Right forelimb (tissue), 1 donor: ENCODE data around the gene CASTOR1.

Source experiments
- DNase-seq: peaks from one replicate; pipeline ENCODE4 v3.0.0-alpha.2; 2018

The CASTOR1 gene

DNA sequence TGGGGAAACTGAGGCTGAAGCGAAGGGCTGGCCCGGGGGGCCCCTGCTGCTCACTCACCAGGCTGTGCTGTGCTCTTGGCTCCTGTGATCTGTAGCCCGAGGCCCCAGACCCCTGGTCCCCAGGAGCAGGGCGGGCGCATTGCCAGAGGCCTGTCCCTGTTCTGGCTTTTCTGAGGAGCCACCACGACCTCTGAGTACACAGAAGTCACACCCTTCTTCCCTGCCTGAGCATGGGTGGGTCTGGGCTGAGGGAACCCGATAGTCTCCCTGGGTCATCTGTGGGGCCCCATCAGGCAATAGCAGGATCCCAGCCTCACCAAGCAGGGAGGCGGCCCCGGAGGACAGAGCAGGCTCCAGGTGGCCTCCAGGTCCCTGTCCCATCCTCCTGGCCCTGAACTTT is 5.1 kb downstream of the CASTOR1 start:
- no peak for DNase-seq

DNA sequence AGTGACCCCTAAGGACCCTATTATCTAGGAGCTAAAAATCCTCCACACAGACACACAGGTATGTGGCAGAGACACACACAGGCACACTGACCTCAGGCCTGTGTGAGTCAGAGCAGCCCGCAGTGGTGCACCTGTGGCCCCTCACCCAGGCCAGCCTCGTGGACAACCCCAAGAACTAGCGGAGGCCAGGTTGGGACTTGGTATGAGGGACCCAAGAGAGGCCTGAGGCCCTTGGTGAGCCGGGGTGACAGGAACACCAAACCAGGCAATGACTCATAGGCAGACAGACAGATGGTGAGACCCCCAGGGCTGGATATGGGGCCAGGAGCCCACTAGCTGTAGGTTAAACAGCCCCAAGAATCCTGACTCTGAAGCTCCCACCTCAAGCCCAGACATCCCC is 6.0 kb downstream of the CASTOR1 start:
- no peak for DNase-seq

- DNase-seq, result no peak
Observed at GRCh38 chr22:30282616-30283046, 6.7 kb downstream of the CASTOR1 start.

GRCh38 chr22:30280505-30280904 is 8.8 kb downstream of the CASTOR1 start:
- no peak for DNase-seq

DNA sequence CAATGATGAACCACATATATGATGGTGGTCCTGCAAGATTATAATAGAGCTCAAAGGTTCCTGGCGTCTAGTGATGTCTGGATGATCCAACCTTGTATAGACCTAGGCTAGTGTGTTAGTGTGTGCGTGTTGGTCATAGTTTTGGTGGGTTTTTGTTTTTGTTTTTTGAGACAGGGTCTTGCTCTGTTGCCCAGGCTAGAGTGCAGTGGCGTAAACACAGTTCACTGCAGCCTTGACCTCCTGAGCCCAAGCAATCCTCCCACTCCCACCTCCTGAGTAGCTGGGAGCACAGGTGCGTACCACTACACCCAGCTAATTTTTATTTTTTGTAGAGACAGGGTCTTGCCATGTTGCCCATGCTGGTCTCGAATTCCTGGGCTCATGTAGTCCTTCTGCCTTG is 9.4 kb downstream of the CASTOR1 start:
- no peak for DNase-seq

DNA sequence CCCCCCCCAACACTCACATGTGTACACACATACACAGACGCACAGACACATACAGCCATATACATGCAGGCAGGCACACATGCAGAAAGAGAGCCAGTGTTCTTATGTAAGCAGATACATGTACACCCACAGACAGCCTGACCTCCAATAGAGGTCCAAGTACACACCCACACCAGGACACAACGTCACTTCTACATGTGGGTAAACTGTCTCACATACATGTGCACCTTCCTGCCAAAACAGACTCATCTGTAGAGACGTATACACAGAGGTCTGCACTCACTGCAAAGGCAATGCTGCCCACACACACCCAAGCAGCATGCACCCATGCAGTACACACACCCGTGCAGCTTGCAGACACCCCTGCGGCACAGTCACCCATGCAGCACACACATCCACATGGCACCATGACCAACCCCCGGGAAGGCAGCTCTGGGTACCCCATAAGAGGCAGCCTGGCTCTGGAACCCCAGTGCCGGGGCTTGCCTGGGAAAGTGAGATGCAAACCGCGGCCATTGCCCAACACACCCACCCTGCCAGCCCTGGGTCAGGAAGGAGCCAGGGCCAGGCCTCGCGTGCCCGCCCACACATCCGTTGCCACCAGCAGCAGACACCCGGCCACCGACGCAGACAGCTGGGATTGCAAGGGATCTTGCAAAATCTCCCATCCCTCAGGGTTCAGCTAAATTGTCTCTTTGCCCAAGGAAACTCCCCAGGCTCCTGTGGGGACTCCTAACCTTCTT is 10.1 kb downstream of the CASTOR1 start:
- DNase-seq, result no peak

DNA sequence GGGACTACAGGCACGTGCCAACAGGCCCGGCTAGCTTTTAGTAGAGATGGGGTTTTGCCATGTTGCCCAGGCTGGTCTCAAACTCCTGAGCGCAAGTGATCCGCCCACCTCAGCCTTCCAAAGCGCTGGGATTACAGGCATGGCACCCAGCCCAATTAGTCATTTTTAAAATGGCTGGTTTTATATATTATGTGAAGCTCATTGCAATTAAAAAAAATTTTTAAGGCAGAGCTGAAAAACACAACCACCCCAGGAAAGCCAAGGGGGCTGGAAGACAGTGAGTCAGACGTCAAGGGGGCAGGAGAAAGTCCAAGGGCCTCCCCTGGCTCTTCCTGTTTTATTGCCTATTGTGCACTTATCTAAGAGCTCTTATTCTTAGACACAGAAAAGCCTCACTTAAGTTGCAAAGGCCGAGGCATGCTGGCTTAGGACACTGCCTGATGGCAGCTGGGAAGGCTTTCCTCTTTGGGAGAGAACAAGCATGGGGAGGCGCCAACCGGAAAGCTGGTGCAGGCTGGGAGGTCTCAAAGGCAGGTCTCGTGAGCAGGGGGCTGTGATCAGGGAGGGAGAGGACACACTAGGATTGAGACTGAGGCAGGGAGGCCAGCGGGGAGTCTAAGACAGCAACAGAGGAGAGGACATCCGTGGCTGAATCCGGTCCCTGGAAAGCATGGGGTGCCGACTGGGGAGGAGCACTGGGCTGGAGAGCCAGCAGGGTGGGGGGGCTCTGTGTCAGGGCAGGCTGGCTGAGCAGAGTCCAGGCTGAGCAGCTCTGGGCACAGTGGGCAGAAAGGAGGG is 11.6 kb downstream of the CASTOR1 start:
- no peak for DNase-seq

- DNase-seq, result no peak
Observed at GRCh38 chr22:30276039-30276438, 13.3 kb downstream of the CASTOR1 start.

- DNase-seq, result no peak
Observed at GRCh38 chr22:30275625-30276024, 13.7 kb downstream of the CASTOR1 start.

GRCh38 chr22:30274437-30274812 is 14.9 kb downstream of the CASTOR1 start:
- DNase-seq, result no peak

DNA sequence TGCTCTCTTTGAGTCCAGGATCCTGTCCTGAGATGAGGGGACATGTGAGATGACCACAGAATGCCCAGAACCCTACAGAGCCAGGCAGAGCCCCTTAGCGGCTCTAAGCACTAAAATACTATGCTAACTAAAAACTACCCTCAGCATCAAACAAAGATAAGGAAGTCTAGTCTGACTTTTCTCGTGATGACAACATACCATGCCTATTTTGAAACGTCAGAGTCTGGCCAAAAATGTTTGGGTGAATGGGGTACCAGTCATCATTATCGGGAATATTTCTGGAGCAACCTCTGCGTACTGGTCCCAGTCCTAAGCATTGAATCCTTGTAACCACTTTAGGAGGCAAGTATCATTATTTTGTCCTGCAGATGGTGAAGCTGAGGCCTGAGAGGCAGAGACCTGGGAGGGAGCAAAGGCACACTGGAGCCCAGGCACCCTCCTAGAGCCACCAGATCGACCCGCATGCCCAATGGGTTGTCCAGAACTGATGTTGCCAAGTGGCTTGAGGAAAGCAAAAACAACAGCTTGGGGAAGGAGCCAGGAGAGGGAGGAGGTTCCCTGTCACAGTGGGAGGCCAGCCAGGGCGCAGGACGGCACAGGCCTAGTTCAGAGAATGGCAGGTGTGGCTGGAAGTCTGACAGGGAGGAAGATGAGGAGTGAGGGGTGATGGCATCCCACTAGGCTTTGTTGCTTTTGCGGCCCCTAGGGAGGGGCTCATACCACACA is 15.4 kb downstream of the CASTOR1 start:
- no peak for DNase-seq

- DNase-seq, result no peak
Observed at GRCh38 chr22:30272781-30273601, 16.3 kb downstream of the CASTOR1 start.

GRCh38 chr22:30270832-30271231 is 18.5 kb downstream of the CASTOR1 start:
- no peak for DNase-seq

GRCh38 chr22:30268331-30268730 is 21.0 kb downstream of the CASTOR1 start:
- DNase-seq, result no peak

DNA sequence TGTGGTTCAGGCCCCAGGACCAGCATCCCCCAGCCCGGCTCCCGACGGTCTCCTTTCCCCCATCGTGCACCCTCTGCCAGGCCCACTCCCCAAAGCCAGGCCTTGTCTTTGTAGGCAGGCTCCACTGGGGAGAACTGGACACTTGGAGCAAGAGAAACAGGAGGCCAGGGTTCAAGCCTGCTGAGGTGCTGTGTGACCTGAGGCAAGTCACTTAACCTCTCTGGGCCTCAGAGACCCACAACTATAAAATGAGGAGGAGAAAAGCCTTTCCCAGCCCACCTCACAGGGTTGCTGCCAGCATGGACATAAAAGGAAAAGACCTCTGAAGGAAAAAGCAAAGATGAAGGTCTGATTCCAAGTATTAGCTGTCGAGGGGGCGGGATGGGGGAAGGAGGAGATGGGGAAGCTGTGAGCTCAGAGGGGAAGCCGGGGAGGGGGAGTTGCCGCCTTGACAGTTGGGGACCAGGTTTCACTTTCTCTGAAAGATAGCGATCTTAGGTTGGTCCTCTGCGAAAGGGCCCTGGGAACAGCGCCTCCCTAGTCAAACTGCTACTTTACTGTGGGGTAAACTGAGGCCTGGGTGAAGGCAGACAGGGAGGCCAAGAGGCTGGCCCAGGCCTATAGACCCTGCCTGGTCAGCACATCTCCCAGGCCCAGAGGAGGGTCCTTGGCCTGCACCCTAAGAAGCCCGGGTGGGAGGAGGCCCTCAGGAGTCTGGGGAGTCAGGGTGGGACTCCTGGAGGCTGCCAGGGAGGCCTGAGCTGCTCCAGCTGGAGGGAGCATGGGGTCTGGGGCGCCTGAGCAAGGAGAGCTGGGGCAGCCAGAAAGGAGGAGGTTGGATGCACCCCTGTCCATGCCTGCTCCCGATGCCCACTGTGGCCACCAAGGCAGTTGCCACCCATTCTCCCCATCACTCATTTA is 21.7 kb downstream of the CASTOR1 start:
- no peak for DNase-seq

- no peak for DNase-seq
Observed at GRCh38 chr22:30266445-30267381, 22.6 kb downstream of the CASTOR1 start, which contains the start of gene OSM. OSM (minus strand) TSS chr22:30266851; CDS start chr22:30266799, 52 bp downstream.

DNA sequence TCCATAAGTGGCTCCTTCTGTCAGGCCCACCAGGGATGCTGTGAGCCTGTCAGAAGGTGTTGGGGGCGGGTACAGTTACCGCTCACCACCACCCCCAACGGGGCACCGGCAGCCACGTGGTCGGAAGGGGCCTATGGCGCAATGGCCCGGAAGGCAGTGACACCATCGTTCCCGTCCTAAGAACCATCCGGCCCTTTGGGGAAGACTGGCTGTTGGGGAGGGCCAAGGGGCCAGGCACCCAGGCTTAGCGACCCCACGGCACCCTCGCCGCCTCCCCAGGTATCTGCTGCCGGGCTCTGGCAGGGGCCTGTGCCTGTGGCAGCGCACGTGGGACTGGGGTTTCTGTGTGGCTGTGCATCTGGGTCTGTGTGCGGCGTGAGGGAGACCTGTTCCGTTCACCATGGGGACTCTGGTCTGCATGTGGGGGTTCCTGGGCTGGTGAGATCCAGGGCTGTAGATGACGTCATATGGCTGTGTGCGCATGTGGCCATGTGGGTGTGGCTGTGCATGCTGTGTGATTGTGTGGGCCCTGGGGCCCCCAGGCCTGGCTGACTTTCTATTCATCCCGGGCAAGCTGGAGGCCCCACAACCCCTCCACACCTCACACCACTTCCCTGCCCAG is 23.4 kb downstream of the CASTOR1 start:
- DNase-seq, result no peak

DNA sequence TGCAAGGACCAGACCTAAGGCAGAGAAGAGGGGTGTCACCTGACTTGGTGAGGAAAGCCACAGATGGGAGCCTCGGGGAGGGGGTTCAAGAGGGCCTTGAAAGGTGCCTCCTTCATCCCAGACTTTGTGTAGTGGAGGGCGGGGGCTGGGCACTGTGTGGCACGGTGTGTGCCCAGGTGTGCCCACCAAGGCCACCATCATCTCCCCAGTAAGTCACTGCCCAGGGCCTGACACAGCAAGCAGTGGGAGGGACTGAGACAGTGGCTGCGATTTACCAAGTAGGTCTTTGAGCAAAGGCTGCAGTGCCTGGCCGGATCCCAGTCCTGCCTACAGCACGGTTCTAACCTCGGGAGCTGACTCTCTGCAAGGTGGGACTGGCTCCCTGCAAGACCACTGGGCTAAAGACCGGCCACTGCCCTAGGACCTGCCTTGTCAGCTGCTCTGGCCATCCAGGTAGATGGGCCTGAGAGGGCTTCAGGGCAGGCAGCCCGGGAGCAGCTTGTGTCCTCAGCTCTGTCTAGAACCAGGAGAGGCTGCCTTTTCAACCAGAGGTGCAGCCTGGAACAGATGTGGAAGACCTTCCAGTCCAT is 24.1 kb downstream of the CASTOR1 start:
- DNase-seq, result no peak

GRCh38 chr22:30263883-30264282 is 25.4 kb downstream of the CASTOR1 start:
- DNase-seq, result no peak
